Measurements from ENCODE around the gene ERMP1.
"Not testable (repeated sequence)": the region's sequence is repeated elsewhere in the genome, so short reads cannot be mapped to it uniquely, and the experiment has no call there.

GRCh38 chr9:5882244-5883012, 49.5 kb upstream of the ERMP1 start:
- not testable (repeated sequence) for TF ChIP-seq CTCF (conservative IDR thresholded peaks at IDR 0.05; ENCODE audit: low read depth, low read length); EZH2 (IDR thresholded peaks at IDR 0.05; ENCODE audit: low read length, unreplicated experiment); EZH2phosphoT487 (IDR thresholded peaks at IDR 0.05; ENCODE audit: borderline replicate concordance, low read length)

Data from PC-3 (cell line).